HG03342 (cell line): ENCODE results near the gene SETD1A.

Experiments
- ATAC-seq: cut with Tn5 transposase; IDR thresholded peaks from one replicate; pipeline ENCODE4 v1.9.1; 2021; ENCODE audit warnings: mild to moderate bottlenecking, moderate library complexity; ENCODE audit not compliant: unreplicated experiment

Gene SETD1A

DNA sequence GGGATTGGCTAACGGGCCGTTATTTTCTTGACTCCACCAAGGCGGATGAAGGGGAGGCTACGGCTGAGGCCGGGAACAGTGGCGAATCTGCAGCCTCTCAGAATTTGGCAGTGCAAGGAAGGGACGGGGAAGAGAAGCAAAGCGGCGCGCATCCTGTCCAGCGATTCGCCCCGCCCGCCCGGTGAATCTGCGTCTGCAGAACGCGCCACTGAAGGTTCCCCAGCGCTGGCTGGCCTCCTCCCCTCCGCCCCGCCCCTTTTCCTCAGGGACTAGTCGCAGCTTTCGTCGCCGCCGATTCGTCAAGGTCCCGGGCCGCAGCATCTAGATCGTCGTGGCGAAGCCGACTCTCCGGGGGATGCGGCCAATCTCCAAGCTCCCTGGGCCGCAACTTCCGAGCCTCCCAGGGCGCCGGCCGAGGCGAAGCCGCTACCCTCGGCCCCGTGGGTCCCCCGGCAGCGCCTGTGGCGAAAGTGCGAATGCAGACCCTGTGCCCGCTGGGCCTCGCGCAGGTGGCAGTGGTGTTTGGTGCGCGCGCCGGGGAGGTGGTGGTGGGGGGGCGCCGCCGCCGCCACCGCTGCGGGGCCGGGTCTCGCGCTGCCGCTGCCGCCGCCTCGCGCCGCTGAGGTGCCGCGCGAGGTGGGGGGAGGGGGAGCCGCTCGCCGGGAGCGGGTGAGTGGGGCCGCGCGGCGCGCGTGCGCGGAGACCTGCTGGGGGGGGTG is at the start of gene SETD1A:
SETD1A (plus strand) TSS at position 299 of the 719 bp plus-strand sequence. CDS start 978 bp downstream, outside the sequence.
- peak; percentile 63 for ATAC-seq

GRCh38 chr16:30910427-30911029 is 47.0 kb upstream of the SETD1A start:
- no peak for ATAC-seq

DNA sequence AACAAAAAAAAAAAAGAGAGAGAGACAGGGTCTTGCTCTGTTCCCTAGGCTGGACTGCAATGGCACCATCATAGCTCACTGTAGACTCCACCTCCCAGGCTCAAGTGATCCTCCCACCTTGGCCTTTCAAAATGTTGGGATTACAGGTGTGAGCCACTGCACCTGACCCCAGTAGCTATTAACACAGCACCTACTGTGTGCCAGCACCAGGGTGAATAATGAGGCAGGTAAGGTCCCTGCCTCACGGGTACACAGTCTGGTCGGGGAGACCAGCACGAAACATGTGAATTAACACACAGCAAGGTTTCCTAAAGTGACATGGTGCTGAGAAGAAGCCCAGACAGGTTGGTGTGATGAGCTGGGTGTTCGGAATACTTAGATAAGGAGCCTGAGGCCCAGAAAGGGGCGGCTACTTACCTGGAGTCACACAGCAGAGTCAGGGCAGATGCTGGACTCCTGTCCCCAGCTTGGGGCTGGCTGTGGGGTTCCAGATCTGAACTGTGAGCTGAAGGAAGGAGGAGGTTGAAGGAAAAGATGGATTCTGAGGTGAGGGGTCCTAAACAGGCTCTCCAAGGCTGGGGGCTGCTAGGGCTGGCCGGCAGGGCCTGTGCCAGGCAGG is 44.7 kb upstream of the SETD1A start:
- ATAC-seq = no peak

- no peak for ATAC-seq
Observed at GRCh38 chr16:30914830-30915229, 42.7 kb upstream of the SETD1A start.

DNA sequence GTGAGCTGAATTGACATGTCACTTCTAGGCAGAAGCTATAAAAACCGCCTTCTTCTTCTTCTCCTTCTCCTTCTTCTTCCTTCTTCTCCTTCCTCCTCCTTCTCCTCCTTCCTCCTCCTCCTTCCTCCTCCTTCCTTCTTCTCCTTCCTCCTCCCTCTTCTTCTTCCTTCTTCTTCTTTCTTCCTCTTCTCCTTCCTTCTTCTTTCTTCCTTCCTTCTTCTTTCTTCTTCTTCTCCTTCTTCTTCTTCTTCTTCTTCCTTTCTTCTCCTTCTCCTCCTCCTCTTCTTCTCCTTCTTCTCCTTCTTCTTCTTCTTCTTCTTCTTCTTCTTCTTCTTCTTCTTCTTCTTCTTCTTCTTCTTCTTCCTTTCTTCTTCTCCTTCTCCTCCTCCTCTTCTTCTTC is 38.9 kb upstream of the SETD1A start:
- no peak for ATAC-seq

DNA sequence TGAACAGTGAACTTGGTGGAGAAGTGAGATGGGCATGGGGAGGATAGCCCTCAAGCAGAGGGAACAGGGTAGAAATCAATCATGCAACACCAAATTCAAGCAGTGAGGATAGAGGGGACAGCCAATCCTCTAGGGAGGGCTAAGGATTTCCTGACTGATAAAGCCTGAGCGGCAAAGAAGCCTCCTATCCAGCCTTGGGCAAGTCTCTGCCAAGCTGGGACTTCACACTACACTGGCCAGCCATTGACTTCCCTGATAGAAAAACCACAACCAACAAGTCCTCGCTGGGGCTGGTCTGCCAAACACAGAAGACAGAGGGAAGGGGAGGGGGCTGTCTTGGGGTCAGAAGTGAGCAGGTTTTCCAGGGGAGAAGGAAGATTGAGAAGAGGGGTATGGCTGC is 36.7 kb upstream of the SETD1A start:
- no peak for ATAC-seq

- ATAC-seq = no peak
Observed at GRCh38 chr16:30921459-30921747, 36.2 kb upstream of the SETD1A start.

DNA sequence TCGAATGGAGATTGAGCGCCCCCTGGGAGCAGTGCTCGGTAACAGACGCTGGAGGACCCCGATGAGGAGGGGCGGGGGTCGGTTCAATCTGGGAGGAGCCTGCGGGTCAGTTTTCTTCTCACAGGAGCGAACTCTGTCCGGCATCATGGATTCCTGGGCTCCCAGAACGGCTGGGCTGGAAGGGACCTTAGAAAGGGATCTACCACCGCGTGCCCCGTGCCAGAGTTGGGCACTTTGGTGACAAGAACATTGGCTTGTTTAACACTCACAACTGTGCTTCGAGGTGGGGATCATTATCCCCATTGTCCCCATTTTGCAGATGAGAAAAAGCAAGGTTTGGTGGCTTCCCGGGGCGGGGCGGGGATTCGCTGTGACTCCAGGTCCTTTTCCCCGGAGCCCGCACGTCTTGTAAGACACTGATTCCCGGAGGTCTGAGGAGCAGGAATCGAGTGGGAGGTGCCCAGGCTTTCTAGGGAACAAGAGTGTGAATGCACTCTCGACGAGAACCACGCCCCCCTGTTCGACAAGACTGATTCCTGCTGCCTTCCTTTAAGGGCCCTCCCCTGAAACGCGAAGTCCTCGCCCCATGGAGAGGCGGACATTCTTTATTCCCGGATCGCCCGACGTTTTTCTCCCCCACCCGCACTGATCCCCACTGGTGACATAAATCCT is 35.7 kb upstream of the SETD1A start:
- ATAC-seq = no peak

GRCh38 chr16:30922420-30922959 is 35.1 kb upstream of the SETD1A start:
- ATAC-seq = peak; percentile 68

- ATAC-seq = peak; percentile 70
Observed at GRCh38 chr16:30922960-30923535, 34.5 kb upstream of the SETD1A start.

- ATAC-seq = no peak
Observed at GRCh38 chr16:30923554-30924075, 33.9 kb upstream of the SETD1A start, which contains the start of gene FBXL19. Gene FBXL19 (plus strand): TSS chr16:30923572. CDS start chr16:30925755, 2,183 bp downstream.

GRCh38 chr16:30924076-30924912 is 33.3 kb upstream of the SETD1A start:
- ATAC-seq = no peak

DNA sequence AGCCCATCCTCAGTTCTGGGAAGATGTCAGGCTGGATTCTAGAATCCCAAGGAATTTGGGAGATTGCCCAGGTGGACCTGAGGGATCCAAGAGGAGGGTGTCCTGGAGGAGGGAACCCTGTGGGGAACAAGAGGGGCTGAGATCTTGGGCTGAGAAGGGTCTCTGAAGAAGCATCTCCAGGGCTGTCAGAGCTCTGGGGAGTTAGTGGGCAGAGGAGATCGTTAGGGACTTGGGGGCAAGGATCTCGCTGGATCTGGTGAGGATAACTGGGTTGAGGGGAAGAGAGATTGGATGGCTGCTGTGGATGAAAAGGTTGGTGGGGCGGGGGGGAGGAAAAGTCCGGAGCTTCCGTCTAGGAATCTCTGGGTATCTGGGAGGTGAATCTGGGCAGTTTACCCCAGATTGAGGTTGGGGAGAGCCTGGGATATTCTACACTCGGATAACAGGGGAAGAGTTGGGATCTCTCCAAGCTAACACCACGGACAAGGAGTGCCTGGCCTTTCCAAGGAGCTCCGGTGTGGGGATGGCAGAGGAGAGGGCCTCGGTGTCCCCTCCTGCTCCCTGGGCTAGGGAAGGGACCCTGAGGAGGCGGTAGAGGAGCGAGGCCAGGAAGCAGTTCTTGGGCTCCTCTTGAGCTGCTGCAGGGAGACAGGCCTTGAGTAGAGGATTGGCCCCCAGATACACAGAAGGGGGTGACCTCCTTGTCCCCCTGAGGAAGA is 32.5 kb upstream of the SETD1A start:
- no peak for ATAC-seq

GRCh38 chr16:30925632-30925987 is 31.9 kb upstream of the SETD1A start:
- no peak for ATAC-seq

DNA sequence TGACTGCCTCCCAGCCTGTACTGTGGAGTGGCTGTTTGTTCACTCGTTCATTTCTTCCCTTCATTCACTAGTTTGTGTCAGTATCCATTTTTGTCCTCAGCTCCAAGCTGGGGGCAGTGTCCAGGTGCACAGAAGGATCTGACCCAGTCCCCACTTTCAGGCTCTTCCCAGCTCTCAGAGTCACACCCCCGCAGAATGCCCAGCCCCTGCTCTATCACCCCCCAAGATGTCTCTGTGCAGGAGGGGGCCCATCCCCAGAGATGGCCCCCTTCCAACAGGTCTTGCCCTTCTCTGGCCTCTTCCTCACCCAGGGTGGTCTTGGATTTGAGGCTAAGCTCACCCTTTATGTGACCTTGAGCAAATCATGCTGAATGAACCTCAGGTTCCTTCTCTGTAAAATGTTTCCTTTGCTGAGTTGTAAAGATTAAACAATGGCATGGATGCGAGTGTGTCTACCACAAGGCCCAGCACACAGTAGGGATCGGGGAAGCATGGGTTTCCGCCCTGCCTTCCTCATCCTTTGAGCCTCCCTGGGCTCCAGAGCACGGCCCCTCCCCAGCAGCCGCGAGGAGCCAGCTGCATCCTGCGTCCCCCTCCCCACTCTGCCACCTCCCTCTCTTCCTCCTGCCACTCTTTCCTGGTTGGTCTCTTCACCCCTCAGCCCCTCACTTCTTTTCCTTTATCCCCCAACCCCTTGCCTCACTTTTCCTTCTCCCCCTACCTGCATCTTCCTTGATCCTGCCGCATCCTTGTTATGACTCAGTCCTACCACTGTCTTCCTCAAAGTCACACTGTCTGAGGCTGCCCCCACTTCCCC is 31.4 kb upstream of the SETD1A start:
- no peak for ATAC-seq

DNA sequence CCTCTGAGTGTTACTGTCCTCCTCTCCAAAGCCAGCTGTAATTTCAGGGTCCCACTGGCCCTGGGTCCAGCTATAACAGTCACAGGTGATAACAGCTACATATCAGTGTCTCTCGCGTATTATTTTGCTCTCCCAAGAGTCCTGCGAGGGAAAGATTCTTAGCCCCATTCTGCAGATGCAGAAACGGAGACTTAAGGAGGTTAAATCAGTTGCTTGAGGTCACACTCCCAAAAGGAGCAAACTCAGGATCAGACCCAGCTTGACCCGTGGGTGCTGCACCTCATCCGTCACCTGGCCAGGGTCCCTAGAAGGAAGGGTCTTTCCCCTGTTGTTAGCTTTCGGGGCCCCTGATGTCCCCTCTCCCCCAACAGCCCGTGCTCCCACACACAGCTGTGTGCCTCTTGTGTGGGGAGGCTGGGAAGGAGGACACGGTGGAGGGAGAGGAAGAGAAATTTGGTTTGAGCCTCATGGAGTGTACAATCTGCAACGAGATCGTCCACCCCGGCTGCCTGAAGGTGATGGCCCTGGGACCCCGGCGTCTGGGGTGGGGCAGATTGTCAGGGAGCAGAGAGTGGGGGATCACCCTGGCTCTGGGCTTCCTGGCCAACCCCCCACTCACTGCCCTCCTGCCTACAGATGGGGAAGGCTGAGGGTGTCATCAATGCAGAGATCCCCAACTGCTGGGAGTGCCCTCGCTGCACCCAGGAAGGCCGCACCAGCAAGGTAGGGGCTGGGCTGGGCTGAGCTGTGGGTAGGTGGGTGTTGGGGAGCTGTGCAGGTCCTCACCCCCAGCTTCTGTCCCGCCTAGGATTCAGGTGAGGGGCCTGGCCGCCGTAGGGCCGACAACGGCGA is 30.4 kb upstream of the SETD1A start:
- no peak for ATAC-seq

GRCh38 chr16:30927789-30928378 is 29.7 kb upstream of the SETD1A start:
- ATAC-seq = no peak
